Activated T-helper 1 cell treated with anti-CD3 and anti-CD28 coated beads, Interleukin-12 subunit alpha, Interleukin-12 subunit beta, Interleukin-2, Interleukin-4 antibody, amounts not matched to agents 30 ng/mL and 10 ng/mL and 1 ng/mL, durations not matched to agents 14 hours and 24 hours and 36 hours (primary cell): ENCODE measurements around the gene CYP2A6. TPM values are rescaled to one million over a fixed set of nuclear protein-coding genes. Genes with fewer than 3 reads are reported as not detected.

Experiments
- DNase-seq: peaks from one replicate; pipeline ENCODE4 v3.0.0; 2021; ENCODE audit warnings: low spot score
- H3K27ac Mint-ChIP-seq: one replicate; pipeline ENCODE4 v1.8.0; 2021; ENCODE audit warnings: mild to moderate bottlenecking, mixed read lengths
- H3K27me3 Mint-ChIP-seq: one replicate; pipeline ENCODE4 v1.8.0; 2022; ENCODE audit warnings: mild to moderate bottlenecking, moderate library complexity, mixed read lengths; ENCODE audit not compliant: insufficient read depth
- H3K36me3 Mint-ChIP-seq: one replicate; pipeline ENCODE4 v1.8.0; 2021; ENCODE audit warnings: low read depth, mixed read lengths
- H3K4me1 Mint-ChIP-seq: one replicate; pipeline ENCODE4 v1.8.0; 2021; ENCODE audit warnings: low read depth, mixed read lengths
- H3K4me3 Mint-ChIP-seq: one replicate; pipeline ENCODE4 v1.8.0; 2021; ENCODE audit warnings: mild to moderate bottlenecking, moderate library complexity, mixed read lengths
- H3K9me3 Mint-ChIP-seq: one replicate; pipeline ENCODE4 v1.8.0; 2021; ENCODE audit warnings: mixed read lengths
- intact Hi-C: fragments of 100-400 bp; cut with micrococcal nuclease; formaldehyde crosslinking; loops from one replicate; pipeline ENCODE4 v1.15.1; 2024
- total RNA-seq: library from RNA; stranded (reverse); gene quantifications from 2 replicates; pipeline ENCODE4 v1.2.3, GENCODE V29; 2022

The CYP2A6 gene
- total RNA-seq, 1 donor from 2014 or later, result not detected

- peak overlapping the region; percentile 97 for H3K4me3 Mint-ChIP-seq
- H3K27me3 Mint-ChIP-seq, result no peaks in the 10 kb centered on the region
- H3K36me3 Mint-ChIP-seq, result peaks cover 38% of the 10 kb centered on the region
- H3K4me1 Mint-ChIP-seq, result peaks cover 77% of the 10 kb centered on the region
- no peaks in the 10 kb centered on the region for H3K9me3 Mint-ChIP-seq
- peak overlapping the region; percentile 91 for H3K27ac Mint-ChIP-seq
- intact Hi-C loops, result loop anchor here (5.0 kb wide), 1 partner anchor 552 kb away; the partner anchor contains the start of gene TGFB1
- no peak for DNase-seq
Measured at GRCh38 chr19:40800339-40800996, 49.8 kb downstream of the CYP2A6 start.

GRCh38 chr19:40799558-40800338 is 50.5 kb downstream of the CYP2A6 start:
- H3K4me3 Mint-ChIP-seq, result peak overlapping the region; percentile 97
- H3K9me3 Mint-ChIP-seq, result no peaks in the 10 kb centered on the region
- peaks cover 33% of the 10 kb centered on the region for H3K36me3 Mint-ChIP-seq
- no peak for DNase-seq
- intact Hi-C loops, result loop anchor here (5.0 kb wide), 1 partner anchor 553 kb away; the partner anchor contains the start of gene TGFB1
- peak overlapping the region; percentile 91 for H3K27ac Mint-ChIP-seq
- peaks cover 69% of the 10 kb centered on the region for H3K4me1 Mint-ChIP-seq
- H3K27me3 Mint-ChIP-seq, result no peaks in the 10 kb centered on the region

- peak within 1 kb of the TSS; percentile 97 for H3K4me3 Mint-ChIP-seq
- H3K4me1 Mint-ChIP-seq, result peaks cover 61% of the 10 kb centered on the region
- peaks cover 28% of the 10 kb centered on the region for H3K36me3 Mint-ChIP-seq
- DNase-seq, result peak; percentile 100
- H3K27me3 Mint-ChIP-seq, result no peaks in the 10 kb centered on the region
- H3K27ac Mint-ChIP-seq, result peak within 1 kb of the TSS; percentile 92
- no peaks in the 10 kb centered on the region for H3K9me3 Mint-ChIP-seq
- intact Hi-C loops, result loop anchor here (1.0 kb wide), 8 partner anchors 7 to 464 kb away; partner anchors contain the start of genes COQ8B, NUMBL, RAB4B and SNRPA
Measured at GRCh38 chr19:40798683-40799557, 51.3 kb downstream of the CYP2A6 start, which contains the start of gene EGLN2. Gene EGLN2 (plus strand): TSS chr19:40799191. CDS start chr19:40800573, 1,382 bp downstream.

GRCh38 chr19:40797963-40798682 is 52.1 kb downstream of the CYP2A6 start:
- Mint-ChIP-seq H3K27ac (peak overlapping the region; percentile 92), H3K4me1 (peaks cover 53% of the 10 kb centered on the region), H3K9me3 (no peaks in the 10 kb centered on the region), H3K27me3 (no peaks in the 10 kb centered on the region), H3K36me3 (peaks cover 26% of the 10 kb centered on the region), H3K4me3 (peak overlapping the region; percentile 87)
- DNase-seq, result peak; percentile 48
- intact Hi-C loops, result loop anchor here (1.0 kb wide), 8 partner anchors 8 to 465 kb away; partner anchors contain the start of genes COQ8B, NUMBL, RAB4B and SNRPA

- Mint-ChIP-seq H3K27me3 (no peaks in the 10 kb centered on the region), H3K9me3 (no peaks in the 10 kb centered on the region), H3K36me3 (peaks cover 25% of the 10 kb centered on the region), H3K27ac (peak overlapping the region; percentile 19), H3K4me1 (peaks cover 47% of the 10 kb centered on the region), H3K4me3 (peak overlapping the region; percentile 55)
- intact Hi-C loops, result no loop called here
- no peak for DNase-seq
Measured at GRCh38 chr19:40797166-40797962, 52.9 kb downstream of the CYP2A6 start.

Other genes starting within 250 kb of the CYP2A6 start
- gene LTBP4, start 249.1 kb downstream of the CYP2A6 start, total RNA-seq, result 107 and 116 TPM in 2 replicates
- gene NUMBL, start 159.8 kb downstream of the CYP2A6 start, total RNA-seq, result 18.1 and 20.6 TPM in 2 replicates
- 38.4 and 41.6 TPM in 2 replicates for gene COQ8B, start 133.6 kb downstream of the CYP2A6 start, total RNA-seq
- 8.7 and 9.9 TPM in 2 replicates for gene ITPKC, start 133.3 kb downstream of the CYP2A6 start, total RNA-seq
- gene ACTMAP, start 100.0 kb downstream of the CYP2A6 start, total RNA-seq, result 9.5 and 10.0 TPM in 2 replicates
- gene SNRPA, start 99.2 kb downstream of the CYP2A6 start, total RNA-seq, result 243 and 245 TPM in 2 replicates
- gene MIA, start 74.9 kb downstream of the CYP2A6 start, total RNA-seq, result 0.91 TPM in 1 of 2 replicates, not detected in the other
- 40.6 and 45.5 TPM in 2 replicates for gene RAB4B, start 72.2 kb downstream of the CYP2A6 start, total RNA-seq
- 100 and 104 TPM in 2 replicates for gene EGLN2, start 51.3 kb downstream of the CYP2A6 start, total RNA-seq
- gene CYP2A7, start 31.8 kb upstream of the CYP2A6 start, total RNA-seq, result not detected in 2 replicates
- gene CYP2B6, start 140.8 kb upstream of the CYP2A6 start, total RNA-seq, result not detected in 2 replicates
- gene CYP2A13, start 238.0 kb upstream of the CYP2A6 start, total RNA-seq, result not detected in 2 replicates